Measurements from ENCODE around the gene CAVIN4.

CAVIN4 gene

DNA sequence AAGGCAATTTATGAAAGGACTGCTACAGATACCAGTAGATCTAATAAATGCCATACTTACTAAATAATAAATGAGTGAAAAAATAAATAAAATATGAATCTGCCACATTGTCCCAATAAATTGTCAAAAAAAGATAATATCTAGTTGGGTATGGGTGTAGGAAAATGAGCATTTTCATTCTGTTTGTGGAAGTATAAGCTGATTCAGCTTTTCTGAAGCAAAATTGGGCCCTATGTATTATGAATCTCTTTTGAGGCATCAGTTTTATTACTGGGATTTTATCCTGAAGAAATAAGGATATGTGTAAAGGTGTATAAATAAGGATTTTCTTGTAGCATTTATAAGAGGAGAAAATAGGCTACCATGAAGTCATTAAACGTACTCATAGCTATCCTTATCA is 46.1 kb downstream of the CAVIN4 start:
- H3K4me3 ChIP-seq (ENCODE audit: low read length) = no peak overlapping the region
- TF ChIP-seq, protein P1, sequence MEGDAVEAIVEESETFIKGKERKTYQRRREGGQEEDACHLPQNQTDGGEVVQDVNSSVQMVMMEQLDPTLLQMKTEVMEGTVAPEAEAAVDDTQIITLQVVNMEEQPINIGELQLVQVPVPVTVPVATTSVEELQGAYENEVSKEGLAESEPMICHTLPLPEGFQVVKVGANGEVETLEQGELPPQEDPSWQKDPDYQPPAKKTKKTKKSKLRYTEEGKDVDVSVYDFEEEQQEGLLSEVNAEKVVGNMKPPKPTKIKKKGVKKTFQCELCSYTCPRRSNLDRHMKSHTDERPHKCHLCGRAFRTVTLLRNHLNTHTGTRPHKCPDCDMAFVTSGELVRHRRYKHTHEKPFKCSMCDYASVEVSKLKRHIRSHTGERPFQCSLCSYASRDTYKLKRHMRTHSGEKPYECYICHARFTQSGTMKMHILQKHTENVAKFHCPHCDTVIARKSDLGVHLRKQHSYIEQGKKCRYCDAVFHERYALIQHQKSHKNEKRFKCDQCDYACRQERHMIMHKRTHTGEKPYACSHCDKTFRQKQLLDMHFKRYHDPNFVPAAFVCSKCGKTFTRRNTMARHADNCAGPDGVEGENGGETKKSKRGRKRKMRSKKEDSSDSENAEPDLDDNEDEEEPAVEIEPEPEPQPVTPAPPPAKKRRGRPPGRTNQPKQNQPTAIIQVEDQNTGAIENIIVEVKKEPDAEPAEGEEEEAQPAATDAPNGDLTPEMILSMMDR (conservative IDR thresholded peaks at IDR 0.05; ENCODE audit: low read length) = no peak
- DNase-seq (ENCODE audit: low read depth) = no peak

DNA sequence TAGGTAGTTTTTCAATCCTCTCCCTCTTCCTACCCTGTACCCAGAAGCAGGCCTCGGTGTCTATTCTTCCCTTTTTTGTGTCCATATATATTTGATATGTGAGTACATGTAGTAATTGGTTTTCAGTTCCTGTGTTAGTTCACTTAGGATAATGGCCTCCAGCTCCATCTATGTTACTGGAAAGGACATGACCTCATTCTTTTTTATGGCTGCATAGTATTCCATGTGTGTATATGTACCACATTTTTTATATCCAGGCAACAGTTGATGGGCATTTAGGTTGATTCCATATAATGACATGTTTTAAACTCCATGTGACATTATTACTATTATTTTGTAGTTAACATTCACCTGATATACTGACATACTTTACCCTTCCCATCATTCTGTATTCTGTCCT is 49.1 kb downstream of the CAVIN4 start:
- DNase-seq (ENCODE audit: low read depth) = no peak
- TF ChIP-seq, protein P1 (conservative IDR thresholded peaks at IDR 0.05; ENCODE audit: low read length) = no peak
- no peak overlapping the region for H3K4me3 ChIP-seq (ENCODE audit: low read length)

DNA sequence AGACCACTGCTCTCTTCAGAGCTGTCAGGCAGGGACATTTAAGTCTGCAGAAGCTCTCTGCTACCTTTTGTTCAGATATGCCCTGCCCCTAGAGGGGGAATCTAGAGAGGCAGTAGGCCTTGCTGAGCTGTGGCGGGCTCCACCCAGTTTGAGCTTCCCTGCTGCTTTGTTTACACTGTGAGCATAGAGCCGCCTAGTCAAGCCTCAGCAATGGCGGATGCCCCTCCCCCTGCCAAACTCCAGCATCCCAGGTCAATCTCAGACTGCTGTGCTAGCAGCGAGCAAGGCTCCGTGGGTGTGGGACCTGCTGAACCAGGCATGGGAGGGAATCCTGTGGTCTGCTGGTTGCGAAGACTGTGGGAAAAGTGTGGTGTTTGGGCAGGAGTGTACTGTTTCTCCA is 59.9 kb downstream of the CAVIN4 start:
- no peak for DNase-seq (ENCODE audit: low read depth)
- H3K4me3 ChIP-seq (ENCODE audit: low read length) = no peak overlapping the region
- TF ChIP-seq, protein P1 (conservative IDR thresholded peaks at IDR 0.05; ENCODE audit: low read length) = no peak

Data from AG10803 (cell line).